Fibroblast of lung (primary cell): Measurements from ENCODE around the gene DHX36. TPM values are rescaled to one million over a fixed set of nuclear protein-coding genes. Genes with fewer than 3 reads are reported as not detected.

ENCODE experiments used
- DNase-seq, 2 donors: peaks; one replicate each; pipeline versions ENCODE4 v3.0.0 to v3.0.0-alpha.2; 2010; ENCODE audit warnings: low read depth in 2 of 2
- H2AFZ ChIP-seq: 2 replicates; pipeline ENCODE4 v1.5.1; 2012; ENCODE audit warnings: low read length, control low read depth, inconsistent platforms
- H3K27ac ChIP-seq: 2 replicates; pipeline ENCODE4 v1.5.1; 2011; ENCODE audit warnings: low read length, control low read depth; ENCODE audit not compliant: insufficient read depth
- H3K27me3 ChIP-seq: 2 replicates; pipeline ENCODE4 v1.5.1; 2011; ENCODE audit warnings: mild to moderate bottlenecking, low read length; ENCODE audit not compliant: control insufficient read depth, insufficient read depth
- H3K36me3 ChIP-seq: 2 replicates; pipeline ENCODE4 v1.5.1; 2011; ENCODE audit warnings: low read length; ENCODE audit not compliant: control insufficient read depth, insufficient read depth
- H3K4me1 ChIP-seq: 2 replicates; pipeline ENCODE4 v1.5.1; 2011; ENCODE audit warnings: low read length; ENCODE audit not compliant: control insufficient read depth, insufficient read depth; ENCODE audit errors: extremely low read depth
- H3K4me2 ChIP-seq: 2 replicates; pipeline ENCODE4 v1.5.1; 2011; ENCODE audit warnings: low read length, control low read depth; ENCODE audit not compliant: insufficient read depth; ENCODE audit errors: extremely low read depth
- H3K4me3 ChIP-seq, 4 experiments: fragments of 200-600 bp in 1 of 4; sonication (generic) in 1 of 4; replicated peaks in 1 of 4; 2 replicates each; pipeline ENCODE4 v1.5.1; 2011 to 2016; ENCODE audit warnings: low read length in 4 of 4, low read depth in 3 of 4, mild to moderate bottlenecking in 3 of 4, control low read depth in 2 of 4, inconsistent platforms in 1 of 4, mixed read lengths in 1 of 4; ENCODE audit not compliant: insufficient read depth in 1 of 4; ENCODE audit errors: control extremely low read depth in 1 of 4
- H3K79me2 ChIP-seq: 2 replicates; pipeline ENCODE4 v1.5.1; 2012; ENCODE audit warnings: mild to moderate bottlenecking, low read length, inconsistent platforms; ENCODE audit not compliant: control insufficient read depth, insufficient read depth
- H3K9ac ChIP-seq: 2 replicates; pipeline ENCODE4 v1.5.1; 2011; ENCODE audit warnings: mild to moderate bottlenecking, low read length, control low read depth; ENCODE audit not compliant: insufficient read depth
- H3K9me3 ChIP-seq: 2 replicates; pipeline ENCODE4 v1.5.1; 2012; ENCODE audit warnings: low read depth, low read length; ENCODE audit not compliant: control insufficient read depth, insufficient read depth
- H4K20me1 ChIP-seq: 2 replicates; pipeline ENCODE4 v1.5.1; 2011; ENCODE audit warnings: low read length; ENCODE audit not compliant: control insufficient read depth, insufficient read depth; ENCODE audit errors: extremely low read depth
- CTCF ChIP-seq, 2 donors: IDR thresholded peaks in 1 of 2; conservative IDR thresholded peaks in 1 of 2; 1 replicate in 1 of 2; 2 replicates in 1 of 2; pipeline ENCODE4 v1.5.1; 2011 to 2012; ENCODE audit warnings: low read length in 2 of 2, control low read depth in 1 of 2, inconsistent platforms in 1 of 2, low read depth in 1 of 2, mild to moderate bottlenecking in 1 of 2
- EZH2 ChIP-seq: IDR thresholded peaks from 2 replicates; pipeline ENCODE4 v1.5.1; 2012; ENCODE audit warnings: low read length, control low read depth, mild to moderate bottlenecking; ENCODE audit errors: missing control alignments
- polyA plus RNA-seq, 2 donors: library from polyadenylated mRNA; depleted of rRNA in 1 of 2; stranded (reverse) in 1 of 2; unstranded in 1 of 2; fragments of >200 nt; gene quantifications; 2 replicates each; pipeline ENCODE4 v1.2.1, GENCODE V29; 2011 to 2012; ENCODE audit warnings: missing spikeins in 1 of 2
- total RNA-seq: library from RNA; depleted of rRNA; stranded (reverse); fragments of >200 nt; gene quantifications from 2 replicates; pipeline ENCODE4 v1.2.1, GENCODE V29; 2014

The DHX36 gene
- total and polyA plus RNA-seq, 2 donors (not counting 1 experiment from before 2014, with no cell fraction given), result 54.0 to 55.2 TPM

GRCh38 chr3:154349223-154349622 is 24.9 kb upstream of the DHX36 start:
- H3K27ac ChIP-seq, result no peak overlapping the region
- no peak overlapping the region for H3K4me2 ChIP-seq
- H3K4me1 ChIP-seq, result no peaks in the 10 kb centered on the region
- H3K4me3 ChIP-seq, result no peak overlapping the region
- H3K9me3 ChIP-seq, result no peaks in the 10 kb centered on the region
- DNase-seq, result no peak
- H4K20me1 ChIP-seq, result no peaks in the 10 kb centered on the region
- no peak overlapping the region for H3K9ac ChIP-seq
- TF ChIP-seq CTCF (conservative IDR thresholded peaks at IDR 0.05 in 1 of 2, IDR thresholded peaks at IDR 0.05 in 1 of 2; ENCODE audit: low read depth in 1 of 2, low read length in 2 of 2) (no peak), EZH2 (no peak)
- H3K36me3 ChIP-seq, result no peaks in the 10 kb centered on the region
- no peaks in the 10 kb centered on the region for H3K27me3 ChIP-seq
- H3K79me2 ChIP-seq, result no peaks in the 10 kb centered on the region
- no peak overlapping the region for H2AFZ ChIP-seq

GRCh38 chr3:154345422-154346122 is 21.3 kb upstream of the DHX36 start:
- H3K79me2 ChIP-seq, result no peaks in the 10 kb centered on the region
- no peak overlapping the region for H2AFZ ChIP-seq
- no peak overlapping the region for H3K4me3 ChIP-seq
- H3K36me3 ChIP-seq, result no peaks in the 10 kb centered on the region
- TF ChIP-seq CTCF (conservative IDR thresholded peaks at IDR 0.05 in 1 of 2, IDR thresholded peaks at IDR 0.05 in 1 of 2; ENCODE audit: low read depth in 1 of 2, low read length in 2 of 2) (no peak), EZH2 (no peak)
- no peak overlapping the region for H3K27ac ChIP-seq
- no peaks in the 10 kb centered on the region for H3K27me3 ChIP-seq
- no peaks in the 10 kb centered on the region for H3K9me3 ChIP-seq
- H3K9ac ChIP-seq, result no peak overlapping the region
- H4K20me1 ChIP-seq, result no peaks in the 10 kb centered on the region
- no peaks in the 10 kb centered on the region for H3K4me1 ChIP-seq
- H3K4me2 ChIP-seq, result no peak overlapping the region
- DNase-seq, result no peak

GRCh38 chr3:154338570-154338969 is 14.3 kb upstream of the DHX36 start:
- no peaks in the 10 kb centered on the region for H3K4me1 ChIP-seq
- no peak overlapping the region for H3K4me2 ChIP-seq
- no peaks in the 10 kb centered on the region for H3K9me3 ChIP-seq
- H3K79me2 ChIP-seq, result no peaks in the 10 kb centered on the region
- no peak overlapping the region for H3K4me3 ChIP-seq
- no peak for DNase-seq
- no peaks in the 10 kb centered on the region for H3K36me3 ChIP-seq
- TF ChIP-seq EZH2, result no peak
- TF ChIP-seq CTCF (conservative IDR thresholded peaks at IDR 0.05 in 1 of 2, IDR thresholded peaks at IDR 0.05 in 1 of 2; ENCODE audit: low read depth in 1 of 2, low read length in 2 of 2), result no peak
- H4K20me1 ChIP-seq, result no peaks in the 10 kb centered on the region
- no peak overlapping the region for H3K9ac ChIP-seq
- H3K27ac ChIP-seq, result no peak overlapping the region
- H2AFZ ChIP-seq, result no peak overlapping the region
- no peaks in the 10 kb centered on the region for H3K27me3 ChIP-seq
